Bronchial epithelial cell (primary cell): ENCODE measurements around the gene HEPACAM2. TPM values are rescaled to one million over a fixed set of nuclear protein-coding genes. Genes with fewer than 3 reads are reported as not detected.

Experiments used
- DNase-seq: peaks from one replicate; pipeline ENCODE4 v3.0.0-alpha.2; 2010; ENCODE audit warnings: low read depth
- FAIRE-seq: peaks from 2 replicates; lab custom pipeline; 2011; peaks lifted over from hg19 to GRCh38; lab: Jason Lieb, UNC
- H3K27me3 ChIP-seq: 2 replicates; pipeline ENCODE4 v1.5.1; 2011; ENCODE audit warnings: low read length; ENCODE audit not compliant: control insufficient read depth, insufficient read depth
- H3K36me3 ChIP-seq: 2 replicates; pipeline ENCODE4 v1.5.1; 2011; ENCODE audit warnings: low read length; ENCODE audit not compliant: control insufficient read depth, insufficient read depth
- H3K4me3 ChIP-seq: 2 replicates; pipeline ENCODE4 v1.5.1; 2011; ENCODE audit warnings: mild to moderate bottlenecking, low read depth, low read length, control low read depth
- CTCF ChIP-seq: IDR thresholded peaks from 2 replicates; pipeline ENCODE4 v1.5.1; 2011; ENCODE audit warnings: mild to moderate bottlenecking, moderate library complexity, low read length, control low read depth, inconsistent platforms; ENCODE audit not compliant: insufficient read depth, severe bottlenecking
- total RNA-seq: library from RNA; depleted of rRNA; stranded (reverse); fragments of >200 nt; gene quantifications from 2 replicates; pipeline ENCODE4 v1.2.1, GENCODE V29; 2014

HEPACAM2 gene
- total RNA-seq = 0.13 TPM in 1 of 2 replicates, not detected in the other

- H3K36me3 ChIP-seq = no peaks in the 10 kb centered on the region
- no peak within 1 kb of the TSS for H3K4me3 ChIP-seq
- DNase-seq (no peak), FAIRE-seq (no peak)
- TF ChIP-seq CTCF = no peak
- H3K27me3 ChIP-seq = peaks cover 2% of the 10 kb centered on the region
Measured at GRCh38 chr7:93226310-93226709, at the start of gene HEPACAM2. HEPACAM2 (minus strand) TSS chr7:93226469.

DNA sequence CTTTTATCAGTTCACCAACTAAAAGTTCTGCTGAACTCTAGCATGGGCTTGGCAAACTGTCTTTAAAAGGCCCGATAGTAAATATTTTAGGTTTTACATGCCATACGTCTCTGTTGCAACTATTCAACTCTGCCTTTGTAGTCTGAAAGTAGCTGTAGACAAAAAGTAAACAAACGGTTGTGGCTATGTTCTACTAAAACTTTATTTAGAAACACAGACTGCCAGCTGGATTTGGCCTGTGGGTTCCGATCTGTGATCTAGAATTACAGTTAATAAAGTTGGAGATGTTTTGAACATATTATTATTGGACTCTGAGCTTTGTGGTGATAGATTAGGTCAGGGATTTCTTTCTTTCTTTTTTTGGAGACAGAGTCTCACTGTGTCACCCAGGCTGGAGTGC lies 39.0 kb upstream of the HEPACAM2 start:
- no peak for TF ChIP-seq CTCF
- H3K27me3 ChIP-seq = no peaks in the 10 kb centered on the region
- no peak for DNase-seq
- no peak for FAIRE-seq
- H3K4me3 ChIP-seq = no peak overlapping the region
- no peaks in the 10 kb centered on the region for H3K36me3 ChIP-seq

- no peak for TF ChIP-seq CTCF
- Histone ChIP-seq H3K4me3 (no peak overlapping the region), H3K36me3 (no peaks in the 10 kb centered on the region), H3K27me3 (no peaks in the 10 kb centered on the region)
- DNase-seq (no peak), FAIRE-seq (no peak)
Measured at GRCh38 chr7:93262535-93262934, 36.3 kb upstream of the HEPACAM2 start.

- no peak for DNase-seq
- Histone ChIP-seq H3K27me3 (no peaks in the 10 kb centered on the region), H3K4me3 (no peak overlapping the region), H3K36me3 (no peaks in the 10 kb centered on the region)
- no peak for FAIRE-seq
- no peak for TF ChIP-seq CTCF
Measured at GRCh38 chr7:93258661-93259060, 32.4 kb upstream of the HEPACAM2 start.

GRCh38 chr7:93249491-93250148 lies 23.4 kb upstream of the HEPACAM2 start:
- DNase-seq (peak; percentile 5), FAIRE-seq (no peak)
- Histone ChIP-seq H3K36me3 (no peaks in the 10 kb centered on the region), H3K27me3 (no peaks in the 10 kb centered on the region), H3K4me3 (no peak overlapping the region)
- TF ChIP-seq CTCF = no peak
